ENCODE data around the gene CLSTN3.

- TF ChIP-seq CTCF (conservative IDR thresholded peaks at IDR 0.05 in 1 of 2, IDR thresholded peaks at IDR 0.05 in 1 of 2; ENCODE audit: low read depth in 1 of 2, low read length in 2 of 2) (no peak), EZH2 (IDR thresholded peaks at IDR 0.05; ENCODE audit: low read length, missing control alignments) (no peak)
Measured at GRCh38 chr12:7137908-7138307, 7.7 kb downstream of the CLSTN3 start.
